GM23338 (cell line): ENCODE data around the gene CEP250. TPM values are rescaled to one million over a fixed set of nuclear protein-coding genes. Genes with fewer than 3 reads are reported as not detected.
"Not testable (repeated sequence)": the region's sequence is repeated elsewhere in the genome, so short reads cannot be mapped to it uniquely, and the experiment has no call there.

ENCODE experiments used
- ATAC-seq: fragments of 200-7000 bp; cut with Tn5 transposase; 3 replicates; pipeline ENCODE4 v1.9.1; 2020
- DNase-seq: peaks from one replicate; pipeline ENCODE4 v3.0.0-alpha.2; 2015; ENCODE audit warnings: low spot score
- H2AFZ ChIP-seq: fragments of 200-600 bp; sonication (generic); 2 replicates; pipeline ENCODE4 v1.8.0; 2016; ENCODE audit warnings: antibody characterized with exemption, mild to moderate bottlenecking, moderate library complexity
- H3F3A ChIP-seq: fragments of 200-600 bp; sonication (generic); replicated peaks from 2 replicates; pipeline ENCODE4 v1.8.0; 2017; ENCODE audit warnings: antibody characterized with exemption, mixed run types, low read depth
- H3K27ac ChIP-seq: fragments of 200-600 bp; sonication (generic); 2 replicates; pipeline ENCODE4 v1.6.1; 2016; ENCODE audit warnings: low read depth
- H3K27me3 ChIP-seq: fragments of 200-600 bp; sonication (generic); 2 replicates; pipeline ENCODE4 v1.8.0; 2016; ENCODE audit warnings: mild to moderate bottlenecking, mixed run types, moderate library complexity; ENCODE audit not compliant: insufficient read depth
- H3K36me3 ChIP-seq: fragments of 200-600 bp; sonication (generic); 2 replicates; pipeline ENCODE4 v1.8.0; 2016; ENCODE audit warnings: mild to moderate bottlenecking; ENCODE audit not compliant: insufficient read depth
- H3K4me1 ChIP-seq: fragments of 200-600 bp; sonication (generic); 2 replicates; pipeline ENCODE4 v1.8.0; 2016; ENCODE audit warnings: mild to moderate bottlenecking, moderate library complexity; ENCODE audit not compliant: insufficient read depth
- H3K4me2 ChIP-seq: fragments of 200-600 bp; sonication (generic); 2 replicates; pipeline ENCODE4 v1.7.1; 2017; ENCODE audit warnings: mixed run types
- H3K4me3 ChIP-seq: fragments of 200-600 bp; sonication (generic); 2 replicates; pipeline ENCODE4 v1.6.1; 2016; ENCODE audit warnings: mixed run types
- H3K79me2 ChIP-seq: fragments of 200-600 bp; sonication (generic); replicated peaks from 2 replicates; pipeline ENCODE4 v1.8.0; 2017; ENCODE audit warnings: mild to moderate bottlenecking; ENCODE audit not compliant: insufficient read depth
- H3K9me2 ChIP-seq: fragments of 200-600 bp; sonication (generic); 2 replicates; pipeline ENCODE4 v1.8.0; 2017; ENCODE audit not compliant: insufficient read depth
- H4K20me1 ChIP-seq: fragments of 200-600 bp; sonication (generic); replicated peaks from 2 replicates; pipeline ENCODE4 v1.8.0; 2017; ENCODE audit warnings: mild to moderate bottlenecking; ENCODE audit not compliant: insufficient read depth
- H3K27ac Mint-ChIP-seq: 2 replicates; pipeline ENCODE4 v1.8.0; 2020; ENCODE audit warnings: inconsistent platforms, mild to moderate bottlenecking, moderate library complexity, mixed read lengths
- H3K27me3 Mint-ChIP-seq: 3 replicates; pipeline ENCODE4 v1.8.0; 2022; ENCODE audit warnings: low read depth, mild to moderate bottlenecking, moderate library complexity, mixed read lengths, inconsistent platforms; ENCODE audit not compliant: insufficient read depth, poor library complexity
- H3K36me3 Mint-ChIP-seq: 3 replicates; pipeline ENCODE4 v1.8.0; 2021; ENCODE audit warnings: low read depth, mild to moderate bottlenecking, inconsistent platforms, moderate library complexity, mixed read lengths
- H3K4me1 Mint-ChIP-seq: 3 replicates; pipeline ENCODE4 v1.8.0; 2020; ENCODE audit warnings: mild to moderate bottlenecking, inconsistent platforms, mixed read lengths
- H3K4me3 Mint-ChIP-seq: 3 replicates; pipeline ENCODE4 v1.8.0; 2021; ENCODE audit warnings: moderate library complexity, mild to moderate bottlenecking, inconsistent platforms, mixed read lengths
- H3K9me3 Mint-ChIP-seq: 3 replicates; pipeline ENCODE4 v1.8.0; 2020; ENCODE audit warnings: moderate library complexity, mild to moderate bottlenecking, inconsistent platforms, mixed read lengths
- CREB1 ChIP-seq: fragments of 250-450 bp; sonication (Bioruptor Pico); IDR thresholded peaks from 2 replicates; pipeline ENCODE4 v1.5.0; 2020; ENCODE audit warnings: low read depth, mild to moderate bottlenecking, moderate library complexity
- EZH2 ChIP-seq: fragments of 200-600 bp; sonication (generic); IDR thresholded peaks from one replicate; pipeline ENCODE4 v1.8.0; 2017; ENCODE audit warnings: antibody characterized with exemption, mild to moderate bottlenecking, low read depth; ENCODE audit not compliant: unreplicated experiment
- EZH2phosphoT487 ChIP-seq: fragments of 200-600 bp; sonication (generic); IDR thresholded peaks from one replicate; pipeline ENCODE4 v1.8.1; 2018; ENCODE audit warnings: antibody characterized with exemption; ENCODE audit not compliant: unreplicated experiment
- JUNB ChIP-seq: IDR thresholded peaks from one replicate; pipeline ENCODE4 v1.6.1; 2016; ENCODE audit warnings: antibody characterized with exemption; ENCODE audit not compliant: unreplicated experiment
- NANOG ChIP-seq: IDR thresholded peaks from 2 replicates; pipeline ENCODE4 v1.6.1; 2016; ENCODE audit warnings: antibody characterized with exemption, borderline replicate concordance
- POLR2AphosphoS5 ChIP-seq: IDR thresholded peaks from 2 replicates; pipeline ENCODE4 v1.6.1; 2016; ENCODE audit warnings: antibody characterized with exemption, low read depth
- STAT1 ChIP-seq: IDR thresholded peaks from one replicate; pipeline ENCODE4 v1.6.1; 2016; ENCODE audit warnings: antibody characterized with exemption; ENCODE audit not compliant: unreplicated experiment
- ZNF114 ChIP-seq: fragments of 250-450 bp; sonication (Bioruptor Pico); IDR thresholded peaks from 2 replicates; pipeline ENCODE4 v1.5.0; 2020; ENCODE audit warnings: mild to moderate bottlenecking, moderate library complexity
- ZNF331 ChIP-seq: fragments of 250-450 bp; sonication (Bioruptor Pico); IDR thresholded peaks from 2 replicates; pipeline ENCODE4 v1.5.0; 2020; ENCODE audit warnings: low read depth, mild to moderate bottlenecking, moderate library complexity
- polyA plus RNA-seq: library from polyadenylated mRNA; unstranded; fragments of >200 nt; fragmentation: Nextera tagmentation; extraction: Ambion mirVana; gene quantifications from 2 replicates; pipeline ENCODE4 v1.2.1, GENCODE V29; 2016
- total RNA-seq: library from RNA; depleted of rRNA; stranded (reverse); fragments of >200 nt; shearing (Covaris generic); gene quantifications from 2 replicates; pipeline ENCODE4 v1.2.3, GENCODE V29; 2014
- TF ChIP-seq, protein P1 (sequence below): fragments of 250-450 bp; sonication (Bioruptor Pico); IDR thresholded peaks from 2 replicates; pipeline ENCODE4 v1.5.0; 2020; ENCODE audit warnings: mild to moderate bottlenecking, moderate library complexity
- TF ChIP-seq, protein P2 (sequence below): IDR thresholded peaks from 2 replicates; pipeline ENCODE4 v1.6.1; 2016; ENCODE audit warnings: antibody characterized with exemption
- TF ChIP-seq, protein P3 (sequence below), 2 experiments: fragments of 200-600 bp in 1 of 2; sonication (generic) in 1 of 2; conservative IDR thresholded peaks; 2 replicates each; pipeline versions ENCODE4 v1.5.1 to v1.6.1; 2016 to 2017; ENCODE audit warnings: antibody characterized with exemption in 2 of 2, low read depth in 2 of 2, mild to moderate bottlenecking in 2 of 2, moderate library complexity in 1 of 2

CEP250 gene
- total and polyA plus RNA-seq, 2 experiments from 2014 or later, result 28.0 to 29.1 TPM

DNA sequence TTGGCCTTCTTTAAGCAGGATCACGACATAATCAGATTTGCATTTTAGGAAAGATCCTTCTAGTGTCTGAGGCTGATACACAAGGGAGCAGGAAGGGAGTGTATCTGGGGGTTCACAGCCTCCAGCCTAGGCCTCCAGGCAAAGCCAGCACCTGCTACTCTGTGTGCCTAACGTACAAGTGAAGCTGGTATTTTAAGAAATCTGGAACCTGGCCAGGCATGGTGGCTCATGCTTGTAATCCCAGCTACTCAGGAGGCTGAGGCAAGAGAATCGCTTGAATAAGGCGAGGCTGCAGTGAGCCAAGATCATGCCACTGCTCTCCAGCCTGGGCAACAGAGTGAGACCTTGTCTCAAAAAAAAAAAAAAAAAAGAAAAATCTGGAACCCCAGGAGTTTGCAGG is 100.1 kb downstream of the CEP250 start:
- H3K4me1 ChIP-seq, H3K4me3 ChIP-seq, H3K27me3 ChIP-seq, H3K27ac ChIP-seq, H3K36me3 ChIP-seq, H3K4me2 ChIP-seq, DNase-seq, H3K4me1 Mint-ChIP-seq, H2AFZ ChIP-seq, H3K79me2 ChIP-seq, H3K9me2 ChIP-seq, ATAC-seq, H3K4me3 Mint-ChIP-seq, H4K20me1 ChIP-seq, H3K27ac Mint-ChIP-seq, H3F3A ChIP-seq, H3K27me3 Mint-ChIP-seq, H3K9me3 Mint-ChIP-seq: not testable (repeated sequence)
- peaks cover 27% of the 10 kb centered on the region for H3K36me3 Mint-ChIP-seq

DNA sequence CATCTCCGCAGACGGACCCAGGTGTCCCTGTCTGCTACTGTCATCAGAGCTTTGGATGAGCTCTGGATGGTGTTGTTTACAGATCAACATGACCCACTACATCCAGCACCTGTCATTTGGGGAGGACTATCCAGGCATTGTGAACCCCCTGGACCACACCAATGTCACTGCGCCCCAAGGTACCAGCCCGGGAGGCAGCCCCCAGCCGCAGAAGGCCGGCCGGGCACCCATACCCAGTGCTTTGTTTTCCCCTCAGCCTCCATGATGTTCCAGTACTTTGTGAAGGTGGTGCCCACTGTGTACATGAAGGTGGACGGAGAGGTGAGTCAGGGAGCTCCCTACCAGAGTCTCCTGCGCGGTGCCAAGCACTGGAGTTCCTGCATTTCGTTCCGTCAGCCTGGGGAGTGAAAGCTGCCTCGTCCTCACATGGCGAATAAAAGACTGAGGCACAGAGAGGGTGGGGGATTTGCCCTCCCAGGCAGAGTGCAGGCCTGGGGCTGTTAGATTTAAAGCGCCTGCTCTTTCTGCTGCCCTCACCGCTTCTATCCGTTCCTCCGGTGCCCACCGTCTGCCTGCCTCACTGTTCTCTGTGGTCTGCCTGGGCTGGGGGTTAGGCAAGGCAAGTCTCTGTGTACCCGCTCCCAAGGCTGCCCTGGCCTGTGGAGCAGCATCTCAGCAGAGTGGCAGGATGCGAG is 100.7 kb downstream of the CEP250 start:
- Histone ChIP-seq H3K27me3 (no peaks in the 10 kb centered on the region), H3K27ac (no peak overlapping the region), H3K79me2 (no peaks in the 10 kb centered on the region), H4K20me1 (no peaks in the 10 kb centered on the region; the same call in 1 of the 2 replicates), H3F3A (no peaks in the 10 kb centered on the region), H3K4me2 (no peak overlapping the region), H2AFZ (no peak overlapping the region), H3K36me3 (no peaks in the 10 kb centered on the region), H3K4me3 (no peak overlapping the region), H3K4me1 (peaks cover 3% of the 10 kb centered on the region; the same call in 1 of the 2 replicates), H3K9me2 (no peaks in the 10 kb centered on the region)
- Mint-ChIP-seq H3K27ac (no peak overlapping the region), H3K27me3 (peaks cover 2% of the 10 kb centered on the region), H3K36me3 (peaks cover 27% of the 10 kb centered on the region), H3K4me1 (peaks cover 12% of the 10 kb centered on the region), H3K9me3 (no peaks in the 10 kb centered on the region), H3K4me3 (no peak overlapping the region)
- ATAC-seq (no peak), DNase-seq (no peak)
- TF ChIP-seq, protein P1, sequence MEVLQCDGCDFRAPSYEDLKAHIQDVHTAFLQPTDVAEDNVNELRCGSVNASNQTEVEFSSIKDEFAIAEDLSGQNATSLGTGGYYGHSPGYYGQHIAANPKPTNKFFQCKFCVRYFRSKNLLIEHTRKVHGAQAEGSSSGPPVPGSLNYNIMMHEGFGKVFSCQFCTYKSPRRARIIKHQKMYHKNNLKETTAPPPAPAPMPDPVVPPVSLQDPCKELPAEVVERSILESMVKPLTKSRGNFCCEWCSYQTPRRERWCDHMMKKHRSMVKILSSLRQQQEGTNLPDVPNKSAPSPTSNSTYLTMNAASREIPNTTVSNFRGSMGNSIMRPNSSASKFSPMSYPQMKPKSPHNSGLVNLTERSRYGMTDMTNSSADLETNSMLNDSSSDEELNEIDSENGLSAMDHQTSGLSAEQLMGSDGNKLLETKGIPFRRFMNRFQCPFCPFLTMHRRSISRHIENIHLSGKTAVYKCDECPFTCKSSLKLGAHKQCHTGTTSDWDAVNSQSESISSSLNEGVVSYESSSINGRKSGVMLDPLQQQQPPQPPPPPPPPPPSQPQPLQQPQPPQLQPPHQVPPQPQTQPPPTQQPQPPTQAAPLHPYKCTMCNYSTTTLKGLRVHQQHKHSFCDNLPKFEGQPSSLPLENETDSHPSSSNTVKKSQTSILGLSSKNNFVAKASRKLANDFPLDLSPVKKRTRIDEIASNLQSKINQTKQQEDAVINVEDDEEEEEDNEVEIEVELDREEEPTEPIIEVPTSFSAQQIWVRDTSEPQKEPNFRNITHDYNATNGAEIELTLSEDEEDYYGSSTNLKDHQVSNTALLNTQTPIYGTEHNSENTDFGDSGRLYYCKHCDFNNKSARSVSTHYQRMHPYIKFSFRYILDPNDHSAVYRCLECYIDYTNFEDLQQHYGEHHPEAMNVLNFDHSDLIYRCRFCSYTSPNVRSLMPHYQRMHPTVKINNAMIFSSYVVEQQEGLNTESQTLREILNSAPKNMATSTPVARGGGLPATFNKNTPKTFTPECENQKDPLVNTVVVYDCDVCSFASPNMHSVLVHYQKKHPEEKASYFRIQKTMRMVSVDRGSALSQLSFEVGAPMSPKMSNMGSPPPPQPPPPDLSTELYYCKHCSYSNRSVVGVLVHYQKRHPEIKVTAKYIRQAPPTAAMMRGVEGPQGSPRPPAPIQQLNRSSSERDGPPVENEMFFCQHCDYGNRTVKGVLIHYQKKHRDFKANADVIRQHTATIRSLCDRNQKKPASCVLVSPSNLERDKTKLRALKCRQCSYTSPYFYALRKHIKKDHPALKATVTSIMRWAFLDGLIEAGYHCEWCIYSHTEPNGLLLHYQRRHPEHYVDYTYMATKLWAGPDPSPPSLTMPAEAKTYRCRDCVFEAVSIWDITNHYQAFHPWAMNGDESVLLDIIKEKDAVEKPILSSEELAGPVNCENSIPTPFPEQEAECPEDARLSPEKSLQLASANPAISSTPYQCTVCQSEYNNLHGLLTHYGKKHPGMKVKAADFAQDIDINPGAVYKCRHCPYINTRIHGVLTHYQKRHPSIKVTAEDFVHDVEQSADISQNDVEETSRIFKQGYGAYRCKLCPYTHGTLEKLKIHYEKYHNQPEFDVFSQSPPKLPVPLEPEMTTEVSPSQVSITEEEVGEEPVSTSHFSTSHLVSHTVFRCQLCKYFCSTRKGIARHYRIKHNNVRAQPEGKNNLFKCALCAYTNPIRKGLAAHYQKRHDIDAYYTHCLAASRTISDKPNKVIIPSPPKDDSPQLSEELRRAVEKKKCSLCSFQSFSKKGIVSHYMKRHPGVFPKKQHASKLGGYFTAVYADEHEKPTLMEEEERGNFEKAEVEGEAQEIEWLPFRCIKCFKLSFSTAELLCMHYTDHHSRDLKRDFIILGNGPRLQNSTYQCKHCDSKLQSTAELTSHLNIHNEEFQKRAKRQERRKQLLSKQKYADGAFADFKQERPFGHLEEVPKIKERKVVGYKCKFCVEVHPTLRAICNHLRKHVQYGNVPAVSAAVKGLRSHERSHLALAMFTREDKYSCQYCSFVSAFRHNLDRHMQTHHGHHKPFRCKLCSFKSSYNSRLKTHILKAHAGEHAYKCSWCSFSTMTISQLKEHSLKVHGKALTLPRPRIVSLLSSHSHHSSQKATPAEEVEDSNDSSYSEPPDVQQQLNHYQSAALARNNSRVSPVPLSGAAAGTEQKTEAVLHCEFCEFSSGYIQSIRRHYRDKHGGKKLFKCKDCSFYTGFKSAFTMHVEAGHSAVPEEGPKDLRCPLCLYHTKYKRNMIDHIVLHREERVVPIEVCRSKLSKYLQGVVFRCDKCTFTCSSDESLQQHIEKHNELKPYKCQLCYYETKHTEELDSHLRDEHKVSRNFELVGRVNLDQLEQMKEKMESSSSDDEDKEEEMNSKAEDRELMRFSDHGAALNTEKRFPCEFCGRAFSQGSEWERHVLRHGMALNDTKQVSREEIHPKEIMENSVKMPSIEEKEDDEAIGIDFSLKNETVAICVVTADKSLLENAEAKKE (CRISPR knock-in tag), result no peak
- TF ChIP-seq, protein P2, sequence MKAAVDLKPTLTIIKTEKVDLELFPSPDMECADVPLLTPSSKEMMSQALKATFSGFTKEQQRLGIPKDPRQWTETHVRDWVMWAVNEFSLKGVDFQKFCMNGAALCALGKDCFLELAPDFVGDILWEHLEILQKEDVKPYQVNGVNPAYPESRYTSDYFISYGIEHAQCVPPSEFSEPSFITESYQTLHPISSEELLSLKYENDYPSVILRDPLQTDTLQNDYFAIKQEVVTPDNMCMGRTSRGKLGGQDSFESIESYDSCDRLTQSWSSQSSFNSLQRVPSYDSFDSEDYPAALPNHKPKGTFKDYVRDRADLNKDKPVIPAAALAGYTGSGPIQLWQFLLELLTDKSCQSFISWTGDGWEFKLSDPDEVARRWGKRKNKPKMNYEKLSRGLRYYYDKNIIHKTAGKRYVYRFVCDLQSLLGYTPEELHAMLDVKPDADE, result no peak
- TF ChIP-seq EZH2 (no peak), STAT1 (no peak), JUNB (no peak), EZH2phosphoT487 (no peak), POLR2AphosphoS5 (no peak), ZNF331 (no peak), CREB1 (CRISPR knock-in tag) (no peak), ZNF114 (no peak), NANOG (no peak)
- TF ChIP-seq, protein P3, sequence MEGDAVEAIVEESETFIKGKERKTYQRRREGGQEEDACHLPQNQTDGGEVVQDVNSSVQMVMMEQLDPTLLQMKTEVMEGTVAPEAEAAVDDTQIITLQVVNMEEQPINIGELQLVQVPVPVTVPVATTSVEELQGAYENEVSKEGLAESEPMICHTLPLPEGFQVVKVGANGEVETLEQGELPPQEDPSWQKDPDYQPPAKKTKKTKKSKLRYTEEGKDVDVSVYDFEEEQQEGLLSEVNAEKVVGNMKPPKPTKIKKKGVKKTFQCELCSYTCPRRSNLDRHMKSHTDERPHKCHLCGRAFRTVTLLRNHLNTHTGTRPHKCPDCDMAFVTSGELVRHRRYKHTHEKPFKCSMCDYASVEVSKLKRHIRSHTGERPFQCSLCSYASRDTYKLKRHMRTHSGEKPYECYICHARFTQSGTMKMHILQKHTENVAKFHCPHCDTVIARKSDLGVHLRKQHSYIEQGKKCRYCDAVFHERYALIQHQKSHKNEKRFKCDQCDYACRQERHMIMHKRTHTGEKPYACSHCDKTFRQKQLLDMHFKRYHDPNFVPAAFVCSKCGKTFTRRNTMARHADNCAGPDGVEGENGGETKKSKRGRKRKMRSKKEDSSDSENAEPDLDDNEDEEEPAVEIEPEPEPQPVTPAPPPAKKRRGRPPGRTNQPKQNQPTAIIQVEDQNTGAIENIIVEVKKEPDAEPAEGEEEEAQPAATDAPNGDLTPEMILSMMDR (conservative IDR thresholded peaks at IDR 0.05; ENCODE audit: low read depth in 2 of 2), result no peak
